Fibroblast of lung (primary cell): ENCODE measurements around the gene DNAAF1.

Experiments
- CTCF ChIP-seq, 2 donors: IDR thresholded peaks in 1 of 2; conservative IDR thresholded peaks in 1 of 2; 1 replicate in 1 of 2; 2 replicates in 1 of 2; pipeline ENCODE4 v1.5.1; 2011 to 2012; ENCODE audit warnings: low read length in 2 of 2, control low read depth in 1 of 2, inconsistent platforms in 1 of 2, low read depth in 1 of 2, mild to moderate bottlenecking in 1 of 2
- EZH2 ChIP-seq: IDR thresholded peaks from 2 replicates; pipeline ENCODE4 v1.5.1; 2012; ENCODE audit warnings: low read length, control low read depth, mild to moderate bottlenecking; ENCODE audit errors: missing control alignments

- TF ChIP-seq CTCF (conservative IDR thresholded peaks at IDR 0.05 in 1 of 2, IDR thresholded peaks at IDR 0.05 in 1 of 2; ENCODE audit: low read depth in 1 of 2, low read length in 2 of 2) (no peak), EZH2 (no peak)
Observed at GRCh38 chr16:84124257-84125073, 20.6 kb upstream of the DNAAF1 start.
